GM18505 (cell line): ENCODE data around the gene MYO1E.

Source experiments
- ATAC-seq: cut with Tn5 transposase; IDR thresholded peaks from one replicate; pipeline ENCODE4 v1.9.1; 2021; ENCODE audit not compliant: unreplicated experiment
- POLR2A ChIP-seq: IDR thresholded peaks from 4 replicates; pipeline ENCODE4 v1.6.1; 2011; ENCODE audit warnings: borderline replicate concordance; ENCODE audit not compliant: insufficient read depth, insufficient read length; ENCODE audit errors: extremely low read depth

Gene MYO1E

DNA sequence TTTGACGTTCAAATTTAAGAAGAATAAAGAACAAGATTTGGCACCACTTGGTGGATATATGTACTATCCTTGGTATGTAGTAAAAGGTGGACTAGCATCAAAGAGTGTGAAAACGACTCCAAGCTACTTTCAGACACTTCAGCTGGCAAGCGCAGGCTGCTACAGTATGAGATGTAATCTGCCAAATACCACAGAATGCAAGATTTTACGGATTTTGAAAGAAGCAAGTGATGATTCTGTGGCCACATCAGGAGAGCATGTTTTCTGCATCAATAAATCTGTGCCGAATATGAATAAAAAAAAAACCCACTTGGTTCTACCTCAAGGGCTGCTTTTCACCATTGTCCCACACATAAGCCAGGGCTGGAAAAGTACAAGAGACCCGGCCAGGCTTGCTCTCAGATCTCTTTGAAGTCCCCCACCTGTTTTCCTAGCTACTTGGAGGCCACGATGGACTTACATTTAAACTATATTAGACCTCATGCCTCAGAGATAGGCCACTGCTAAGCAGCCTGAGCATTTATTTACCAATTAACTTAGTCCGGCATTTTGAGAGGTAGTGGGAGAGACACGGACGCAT is 37.4 kb downstream of the MYO1E start:
- TF ChIP-seq POLR2A: no peak
- no peak for ATAC-seq

DNA sequence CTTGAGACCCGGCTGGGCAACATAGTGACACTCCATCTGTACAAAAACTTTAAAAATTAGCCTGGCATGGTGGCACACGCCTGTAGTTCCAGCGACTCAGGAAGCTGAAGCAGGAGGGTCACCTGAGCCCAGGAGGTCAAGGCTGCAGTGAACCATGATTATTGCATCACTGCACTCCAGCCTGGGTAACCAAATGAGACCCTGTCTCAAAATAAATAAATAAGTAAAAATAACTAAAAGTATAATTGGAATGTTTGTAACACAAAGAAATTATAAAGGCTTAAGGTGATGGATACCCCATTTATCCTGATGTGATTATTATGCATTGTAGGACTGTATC is 38.6 kb downstream of the MYO1E start:
- TF ChIP-seq POLR2A: no peak
- no peak for ATAC-seq

DNA sequence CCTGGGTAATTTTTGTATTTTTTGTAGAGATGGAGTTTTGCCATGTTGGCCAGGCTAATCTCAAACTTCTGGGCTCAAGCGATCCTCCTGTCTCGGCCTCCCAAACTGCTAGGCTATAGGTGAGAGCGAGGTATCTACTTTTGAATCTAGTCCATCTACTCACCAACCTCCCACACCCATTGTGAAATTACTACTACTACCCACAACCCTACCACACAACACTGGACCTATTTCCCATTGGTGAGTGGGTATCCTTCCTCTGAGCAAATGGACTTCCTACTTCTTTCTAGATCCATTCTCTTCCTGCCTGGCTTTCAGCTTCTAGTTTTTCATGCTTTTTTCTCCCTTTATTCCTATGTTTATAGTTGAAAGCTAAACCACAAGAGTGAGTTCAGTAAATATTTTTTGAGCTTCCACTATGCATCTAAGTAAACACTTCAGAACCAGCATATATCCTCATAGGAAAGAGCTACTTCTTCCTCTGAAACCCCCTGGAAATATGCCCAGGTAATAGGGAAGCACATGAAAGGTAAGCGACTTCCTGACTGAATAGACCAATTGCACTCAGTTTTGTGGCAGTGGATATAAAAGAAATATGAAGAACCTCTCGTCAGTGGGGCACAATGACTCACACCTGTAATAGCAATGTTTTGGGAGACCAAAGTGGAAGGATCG is 39.1 kb downstream of the MYO1E start:
- ATAC-seq: no peak

DNA sequence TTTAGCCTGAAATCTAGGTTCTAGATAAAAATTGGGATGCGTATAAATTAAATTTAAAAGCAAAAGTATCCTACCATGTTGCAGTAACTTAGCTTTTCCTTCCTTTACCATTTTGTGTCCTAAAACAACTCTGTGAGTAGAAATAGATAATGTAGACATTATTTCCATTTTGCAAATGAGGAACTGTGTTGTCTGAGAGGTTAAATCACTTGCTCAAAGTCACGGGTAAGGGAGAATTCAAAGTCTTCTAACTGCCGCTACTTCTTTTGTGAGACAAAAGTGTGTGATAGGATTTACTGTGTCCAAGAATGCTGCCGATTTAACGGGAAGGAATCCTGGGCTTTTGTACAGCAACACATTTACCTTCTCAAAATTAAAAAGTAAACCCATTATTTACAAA is 40.7 kb downstream of the MYO1E start:
- TF ChIP-seq POLR2A: no peak
- no peak for ATAC-seq

More for the DNA sequence above, 39.1 kb downstream of the MYO1E start:
- TF ChIP-seq POLR2A: no peak

DNA sequence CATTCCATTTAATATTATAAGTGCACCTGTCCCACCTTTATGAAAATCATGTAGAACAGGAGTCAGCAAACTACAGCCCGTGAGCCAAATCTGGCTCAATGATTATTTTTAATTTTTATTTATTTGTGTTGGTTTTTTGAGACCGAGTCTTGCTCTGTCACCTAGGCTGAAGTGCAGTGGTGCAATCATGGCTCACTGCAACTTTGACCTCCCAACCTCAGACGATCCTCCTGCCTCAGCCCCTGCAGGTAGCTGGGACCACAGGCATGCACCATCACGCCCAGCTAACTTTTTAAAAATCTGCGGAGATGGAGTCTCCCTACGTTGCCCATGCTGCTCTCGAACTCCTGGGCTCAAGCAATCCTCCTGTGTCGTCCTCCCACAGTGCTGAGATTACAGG is 42.0 kb downstream of the MYO1E start:
- ATAC-seq: no peak

DNA sequence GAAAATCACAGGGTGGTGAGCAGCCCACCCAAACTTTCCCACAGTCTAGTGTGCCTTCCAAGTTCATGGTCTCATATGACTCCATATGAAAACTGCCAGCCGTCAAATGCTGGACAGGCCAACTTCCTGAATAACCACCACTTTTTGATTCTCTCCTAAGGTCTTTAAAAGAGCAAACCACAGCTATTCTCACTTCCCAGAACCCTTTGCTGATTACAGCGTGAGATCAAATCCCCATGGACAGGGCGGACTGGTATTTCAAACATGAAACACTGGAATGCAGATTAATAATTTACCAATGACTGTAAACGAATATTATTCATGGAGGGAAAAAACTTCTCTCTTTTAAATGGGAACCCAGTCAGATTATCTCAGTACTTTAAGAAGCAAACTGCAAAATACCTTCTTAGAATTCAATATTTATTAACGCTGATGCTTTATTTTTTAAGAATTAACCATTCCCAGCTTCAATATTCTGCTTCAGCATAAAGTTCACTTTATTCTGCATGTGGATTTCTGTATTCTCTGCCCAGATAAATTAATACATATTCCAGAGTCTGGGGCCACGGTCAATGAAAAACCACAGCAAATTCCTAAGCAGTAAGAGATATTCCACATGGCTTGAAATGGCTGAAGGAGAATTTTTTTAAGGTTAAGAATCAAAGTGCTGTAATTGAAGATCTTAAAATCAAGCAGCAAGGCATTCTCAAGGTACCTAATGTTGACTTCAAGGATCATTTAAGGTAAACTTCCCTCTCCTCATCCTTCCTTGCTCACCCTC is 42.9 kb downstream of the MYO1E start:
- TF ChIP-seq POLR2A: no peak
- ATAC-seq: no peak

More for the DNA sequence above, 42.0 kb downstream of the MYO1E start:
- TF ChIP-seq POLR2A: no peak

DNA sequence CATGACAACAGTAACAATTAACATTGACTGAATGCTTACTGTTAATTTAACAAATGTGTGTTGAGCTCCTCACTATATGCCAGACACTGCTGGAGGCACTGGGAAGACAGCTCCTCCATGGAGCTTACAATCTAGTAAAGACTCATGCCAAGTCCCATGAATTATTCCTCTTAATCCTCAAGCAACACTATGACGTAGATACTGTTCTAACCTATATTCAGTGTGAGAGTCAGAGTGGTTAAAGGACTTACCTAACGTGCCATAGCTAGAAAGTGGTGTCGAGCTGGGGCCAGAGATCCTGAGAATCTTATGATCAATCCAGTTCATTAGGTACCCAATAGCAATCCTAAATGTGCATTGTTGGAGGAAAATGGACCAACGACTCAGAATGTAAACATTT is 43.6 kb downstream of the MYO1E start:
- no peak for TF ChIP-seq POLR2A
- no peak for ATAC-seq

DNA sequence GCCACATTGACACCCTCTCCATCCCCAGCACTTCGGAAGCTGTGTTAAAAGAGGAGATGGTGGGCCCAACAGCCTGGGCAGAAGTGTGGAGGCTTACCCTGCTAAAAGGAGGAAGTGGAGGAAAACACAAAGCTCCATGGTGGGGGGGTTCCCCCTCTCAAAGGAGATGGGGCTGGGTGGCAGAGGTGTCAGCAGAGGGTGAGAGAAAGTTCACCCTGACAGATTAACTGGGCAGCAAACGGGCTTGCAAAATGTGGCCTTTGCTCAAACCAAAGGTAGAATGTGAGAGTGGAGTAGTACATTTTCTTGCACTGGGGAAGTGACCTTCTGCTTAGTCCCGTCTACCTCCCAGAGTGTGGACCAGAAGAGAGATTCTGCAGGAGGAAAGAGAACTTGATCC is 44.7 kb downstream of the MYO1E start:
- ATAC-seq: no peak

DNA sequence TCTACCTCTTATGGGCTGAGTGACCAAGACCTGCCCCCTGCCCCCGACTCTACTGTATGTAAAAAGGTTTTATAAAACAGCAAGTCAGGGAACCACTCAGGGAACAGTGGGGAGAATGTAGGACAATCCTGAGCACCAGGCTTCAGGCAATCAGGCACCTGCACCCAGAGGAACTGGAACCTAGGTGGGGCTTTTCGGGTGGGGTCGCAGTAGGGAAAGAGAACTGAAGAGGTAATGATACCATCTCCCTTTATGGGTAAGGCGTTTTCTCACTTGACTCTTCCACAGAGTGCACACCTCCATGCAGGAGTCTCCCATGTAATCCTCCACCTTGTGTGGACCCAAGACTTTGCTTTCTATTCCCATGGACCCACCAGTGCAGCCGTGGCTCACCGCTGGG is 45.8 kb downstream of the MYO1E start:
- TF ChIP-seq POLR2A: no peak
- no peak for ATAC-seq

More for the DNA sequence above, 44.7 kb downstream of the MYO1E start:
- no peak for TF ChIP-seq POLR2A

DNA sequence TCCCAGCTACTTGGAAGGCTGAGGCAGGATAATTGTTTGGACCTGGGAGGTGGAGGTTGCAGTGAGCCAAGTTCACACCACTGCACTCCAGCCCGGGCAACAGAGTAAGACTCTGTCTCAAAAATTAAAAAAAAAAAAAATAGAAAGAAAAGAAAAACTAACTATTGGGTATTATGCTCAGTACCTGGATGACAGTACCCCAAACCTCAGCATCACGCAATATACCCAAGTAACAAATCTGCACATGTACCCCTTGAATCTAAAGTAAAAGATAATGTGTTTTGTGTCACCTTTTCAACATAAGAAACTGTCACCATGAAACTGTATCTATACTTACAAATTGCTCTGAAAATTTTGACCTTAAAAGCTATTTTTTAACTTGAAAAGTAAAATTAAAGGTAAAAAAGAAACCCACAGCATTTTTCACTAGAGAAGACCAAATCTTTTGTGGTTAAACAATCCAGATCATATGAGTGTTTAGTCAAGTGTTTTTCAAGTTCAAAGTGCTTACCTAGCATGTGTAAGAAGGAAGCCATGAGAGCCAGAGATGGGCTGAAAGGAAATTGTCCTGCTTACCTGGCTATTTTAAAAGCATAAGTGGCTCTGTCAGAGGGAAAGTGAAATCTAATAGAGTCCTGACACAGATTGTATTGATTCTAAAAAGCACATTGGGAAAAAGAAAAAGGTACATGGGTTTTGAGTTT is 50.5 kb downstream of the MYO1E start:
- no peak for ATAC-seq
- no peak for TF ChIP-seq POLR2A

DNA sequence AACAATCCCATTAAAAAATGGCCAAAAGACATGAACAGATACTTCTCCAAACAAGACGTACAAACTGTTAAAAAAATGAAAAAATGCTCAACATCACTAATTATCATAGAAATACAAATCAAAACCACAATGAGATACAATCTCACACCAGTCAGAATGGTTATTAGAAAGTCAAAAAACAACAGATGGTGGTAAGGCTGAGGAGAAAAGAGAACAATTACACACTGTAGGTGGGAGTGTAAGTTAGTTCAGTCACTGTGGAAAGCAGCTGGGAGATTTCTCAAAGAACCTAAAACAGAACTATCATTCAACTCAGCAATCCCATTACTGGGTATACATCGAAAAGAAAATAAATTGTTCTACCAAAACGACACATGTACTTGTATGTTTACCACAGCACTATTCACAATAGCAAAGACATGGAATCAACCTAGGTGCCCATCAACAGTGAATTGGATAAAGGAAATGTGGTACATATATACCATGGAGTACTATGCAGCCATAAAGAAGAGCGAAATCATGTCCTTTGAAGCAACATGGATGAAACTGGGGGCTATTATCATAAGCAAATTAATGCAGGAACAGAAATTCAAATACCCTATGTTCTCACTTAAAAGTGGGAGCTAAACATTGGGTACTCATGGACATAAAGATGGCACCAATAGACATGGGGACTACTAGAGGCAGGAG is 51.5 kb downstream of the MYO1E start:
- TF ChIP-seq POLR2A: no peak
- ATAC-seq: no peak

DNA sequence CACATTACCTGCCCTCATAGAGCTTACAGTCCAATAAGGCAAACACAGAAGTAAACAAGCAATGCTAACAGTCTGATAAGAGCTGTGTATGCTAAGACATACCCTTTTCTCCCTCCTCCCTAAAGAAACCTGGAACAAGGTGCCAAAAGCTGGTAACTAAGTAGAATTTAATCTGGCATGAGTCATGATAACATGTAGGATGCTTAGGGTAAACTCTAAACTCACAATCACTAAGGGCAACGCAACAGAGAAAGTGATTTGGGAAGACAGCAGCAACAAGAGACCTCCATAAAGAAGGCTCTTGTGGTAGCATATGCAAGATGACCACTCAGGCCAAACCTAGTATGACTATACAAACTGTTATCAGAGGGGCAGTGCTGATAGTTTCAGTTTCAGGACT is 55.5 kb downstream of the MYO1E start:
- no peak for TF ChIP-seq POLR2A
- ATAC-seq: no peak

DNA sequence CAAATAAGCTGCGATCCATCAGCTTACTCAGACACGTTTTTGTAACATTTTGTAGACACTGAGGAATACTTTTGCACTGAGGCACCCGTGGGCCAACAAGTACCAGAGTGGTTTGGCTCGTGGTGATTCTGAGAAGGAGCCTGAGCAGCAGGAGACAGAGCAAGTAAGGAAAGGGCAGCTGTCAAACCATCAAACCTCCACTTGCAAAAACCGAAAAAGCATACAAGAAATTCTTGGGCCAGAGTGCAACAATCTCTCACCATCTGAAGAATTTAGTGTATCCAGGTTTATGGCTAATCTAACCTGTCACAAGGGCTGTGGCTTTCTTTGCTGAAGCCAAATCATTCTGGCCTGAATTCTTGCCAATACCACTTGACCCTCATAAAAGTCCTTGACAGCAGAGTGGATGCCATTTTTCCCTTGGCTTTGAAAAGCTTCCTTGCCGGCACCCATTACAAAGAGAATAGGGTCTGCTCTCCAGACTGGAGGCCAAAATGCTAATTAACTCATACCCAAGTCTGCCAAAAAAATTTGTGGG is 56.7 kb downstream of the MYO1E start:
- no peak for ATAC-seq
- no peak for TF ChIP-seq POLR2A
